ENCODE measurements around the gene MAP3K8.

Gene MAP3K8

GRCh38 chr10:30391266-30391665 lies 42.7 kb upstream of the MAP3K8 start:
- TF ChIP-seq CTCF (IDR thresholded peaks at IDR 0.05; ENCODE audit: insufficient read depth, low read depth, low read length, missing control alignments) = no peak
- no peak overlapping the region for H3K4me3 ChIP-seq (ENCODE audit: low read length)
- DNase-seq (ENCODE audit: low read depth) = no peak

GRCh38 chr10:30392564-30392990 lies 41.4 kb upstream of the MAP3K8 start:
- H3K4me3 ChIP-seq (ENCODE audit: low read length) = no peak overlapping the region
- peak; percentile 68 for DNase-seq (ENCODE audit: low read depth)

GRCh38 chr10:30396293-30396692 lies 37.7 kb upstream of the MAP3K8 start:
- no peak overlapping the region for H3K4me3 ChIP-seq (ENCODE audit: low read length)
- no peak for TF ChIP-seq CTCF (IDR thresholded peaks at IDR 0.05; ENCODE audit: insufficient read depth, low read depth, low read length, missing control alignments)
- DNase-seq (ENCODE audit: low read depth) = no peak

More at GRCh38 chr10:30392564-30392990, 41.4 kb upstream of the MAP3K8 start:
- TF ChIP-seq CTCF (IDR thresholded peaks at IDR 0.05; ENCODE audit: insufficient read depth, low read depth, low read length, missing control alignments) = peak; percentile 92

- TF ChIP-seq CTCF (IDR thresholded peaks at IDR 0.05; ENCODE audit: insufficient read depth, low read depth, low read length, missing control alignments) = no peak
- no peak for DNase-seq (ENCODE audit: low read depth)
- H3K4me3 ChIP-seq (ENCODE audit: low read length) = no peak overlapping the region
These were observed 37.3 kb upstream of the MAP3K8 start for GRCh38 chr10:30396698-30397097.

GRCh38 chr10:30398193-30398592 lies 35.8 kb upstream of the MAP3K8 start:
- no peak for TF ChIP-seq CTCF (IDR thresholded peaks at IDR 0.05; ENCODE audit: insufficient read depth, low read depth, low read length, missing control alignments)
- no peak for DNase-seq (ENCODE audit: low read depth)

GRCh38 chr10:30398788-30399187 lies 35.2 kb upstream of the MAP3K8 start:
- no peak overlapping the region for H3K4me3 ChIP-seq (ENCODE audit: low read length)
- TF ChIP-seq CTCF (IDR thresholded peaks at IDR 0.05; ENCODE audit: insufficient read depth, low read depth, low read length, missing control alignments) = no peak
- DNase-seq (ENCODE audit: low read depth) = no peak

More at GRCh38 chr10:30398193-30398592, 35.8 kb upstream of the MAP3K8 start:
- H3K4me3 ChIP-seq (ENCODE audit: low read length) = no peak overlapping the region

GRCh38 chr10:30403494-30403893 lies 30.5 kb upstream of the MAP3K8 start:
- no peak overlapping the region for H3K4me3 ChIP-seq (ENCODE audit: low read length)
- no peak for DNase-seq (ENCODE audit: low read depth)
- TF ChIP-seq CTCF (IDR thresholded peaks at IDR 0.05; ENCODE audit: insufficient read depth, low read depth, low read length, missing control alignments) = no peak
